Sigmoid colon (tissue), 7 donors: ENCODE data around the gene CGB2. TPM values are rescaled to one million over a fixed set of nuclear protein-coding genes. Genes with fewer than 3 reads are reported as not detected.

Experiments used
- DNase-seq: peaks from one replicate; pipeline ENCODE4 v3.0.0-alpha.2; 2019
- H3K27ac ChIP-seq, 4 donors: fragments of 200-600 bp; sonication (generic); one replicate each; pipeline ENCODE4 v1.5.1; 2016 to 2019; ENCODE audit warnings: mild to moderate bottlenecking in 1 of 4
- H3K27me3 ChIP-seq, 3 donors: fragments of 200-600 bp; sonication (generic); one replicate each; pipeline ENCODE4 v1.5.1; 2019; ENCODE audit warnings: mild to moderate bottlenecking in 1 of 3
- H3K36me3 ChIP-seq, 4 donors: fragments of 200-600 bp; sonication (generic); one replicate each; pipeline ENCODE4 v1.5.1; 2016 to 2019
- H3K4me1 ChIP-seq, 4 donors: fragments of 200-600 bp; sonication (generic); one replicate each; pipeline ENCODE4 v1.5.1; 2017 to 2019
- H3K4me3 ChIP-seq, 4 donors: fragments of 200-600 bp; sonication (generic); one replicate each; pipeline ENCODE4 v1.5.1; 2017 to 2019; ENCODE audit warnings: mild to moderate bottlenecking in 2 of 4, moderate library complexity in 1 of 4
- H3K9me3 ChIP-seq, 4 donors: fragments of 200-600 bp in 3 of 4; sonication (generic) in 3 of 4; one replicate each; pipeline versions ENCODE4 v1.5.1 to v1.6.1; 2013 to 2019
- CTCF ChIP-seq, 4 experiments: fragments of 450-650 bp in 3 of 4; fragments of 200-600 bp in 1 of 4; IDR thresholded peaks; one replicate each; pipeline ENCODE4 v1.5.1; 2016 to 2019; ENCODE audit warnings: antibody characterized with exemption in 4 of 4, mild to moderate bottlenecking in 3 of 4, moderate library complexity in 2 of 4
- EP300 ChIP-seq, 4 donors: sonication (generic); formaldehyde crosslinking; IDR thresholded peaks; one replicate each; pipeline ENCODE4 v1.6.1; 2017; ENCODE audit warnings: antibody characterized with exemption in 4 of 4
- POLR2A ChIP-seq, 2 donors: fragments of 450-650 bp; IDR thresholded peaks; one replicate each; pipeline ENCODE4 v1.6.1; 2016; ENCODE audit warnings: antibody characterized with exemption in 2 of 2, mild to moderate bottlenecking in 2 of 2, moderate library complexity in 2 of 2
- POLR2AphosphoS5 ChIP-seq, 4 donors: sonication (generic); formaldehyde crosslinking; IDR thresholded peaks; one replicate each; pipeline ENCODE4 v1.6.1; 2017; ENCODE audit warnings: antibody characterized with exemption in 4 of 4
- WGBS, 2 donors: extraction: QIAGEN DNeasy Blood & Tissue Kit; methylation state at CpG; one replicate each; pipeline ENCODE4 v1.1.7; 2013; 5-methylcytosine and 5-hydroxymethylcytosine counted together
- intact Hi-C: fragments of 100-400 bp; cut with DNase I; formaldehyde crosslinking; loops from one replicate; pipeline ENCODE4 v1.15.1; 2023
- polyA plus RNA-seq, 3 donors: library from polyadenylated mRNA; stranded (reverse); fragments of 200-250 nt; gene quantifications; one replicate each; pipeline ENCODE4 v1.2.3, GENCODE V29; 2013
- total RNA-seq, 4 donors: library from RNA; depleted of rRNA; stranded (reverse); fragments of >200 nt; gene quantifications; one replicate each; pipeline ENCODE4 v1.1.0, GENCODE V29; 2016
- donor health status: healthy with polysubstance abuse.
- donor health status: Bipolar disorder and iron deficiency.
- donor health status: healthy.

The CGB2 gene
- total and polyA plus RNA-seq, 7 donors: 3.0 TPM; not detected in 6

GRCh38 chr19:48997972-48998371 lies 33.7 kb upstream of the CGB2 start:
- no peaks in the 10 kb centered on the region for H3K27me3 ChIP-seq
- no peak overlapping the region for H3K4me3 ChIP-seq
- no peak overlapping the region for H3K27ac ChIP-seq
- peaks cover 0 to 14% (median 0%) of the 10 kb centered on the region in 4 donors for H3K36me3 ChIP-seq
- no peak for DNase-seq
- no peak for TF ChIP-seq EP300 (IDR thresholded peaks at IDR 0.05)
- TF ChIP-seq CTCF (IDR thresholded peaks at IDR 0.05): peak in 1 of 4 experiments; percentile 10
- 82 to 85% methylated on average over 5 of the region's 5 CpGs for WGBS, 2 donors
- no peaks in the 10 kb centered on the region for H3K9me3 ChIP-seq
- peaks cover 0 to 16% (median 13%) of the 10 kb centered on the region in 4 donors for H3K4me1 ChIP-seq
- intact Hi-C loops: no loop called here

GRCh38 chr19:48999481-49000325 lies 32.0 kb upstream of the CGB2 start:
- 54 to 66% methylated on average over 16 of the region's 16 CpGs for WGBS, 2 donors
- peaks cover 0 to 32% (median 5%) of the 10 kb centered on the region in 4 donors for H3K36me3 ChIP-seq
- H3K4me3 ChIP-seq: no peak overlapping the region
- DNase-seq: no peak
- TF ChIP-seq CTCF (IDR thresholded peaks at IDR 0.05) (peak in 3 of 4 experiments; percentile 33 to 49 (median 34)), EP300 (IDR thresholded peaks at IDR 0.05) (no peak)
- intact Hi-C loops: no loop called here
- H3K9me3 ChIP-seq: no peaks in the 10 kb centered on the region
- no peak overlapping the region for H3K27ac ChIP-seq
- H3K27me3 ChIP-seq: no peaks in the 10 kb centered on the region
- peaks cover 0 to 7% (median 6%) of the 10 kb centered on the region in 4 donors for H3K4me1 ChIP-seq

- Histone ChIP-seq H3K9me3 (no peaks in the 10 kb centered on the region), H3K4me1 (no peaks in the 10 kb centered on the region), H3K36me3 (peaks cover 0 to 68% (median 25%) of the 10 kb centered on the region in 4 donors), H3K4me3 (no peak overlapping the region), H3K27me3 (no peaks in the 10 kb centered on the region), H3K27ac (no peak overlapping the region)
- DNase-seq: no peak
- intact Hi-C loops: no loop called here
- 98 to 99% methylated on average over 15 of the region's 15 CpGs for WGBS, 2 donors
- TF ChIP-seq CTCF (IDR thresholded peaks at IDR 0.05) (no peak), POLR2A (IDR thresholded peaks at IDR 0.05) (no peak), EP300 (IDR thresholded peaks at IDR 0.05) (no peak), POLR2AphosphoS5 (IDR thresholded peaks at IDR 0.05) (no peak)
Observed at GRCh38 chr19:49004133-49004532, 27.6 kb upstream of the CGB2 start.

GRCh38 chr19:49004964-49005614 lies 26.6 kb upstream of the CGB2 start:
- Histone ChIP-seq H3K4me1 (no peaks in the 10 kb centered on the region), H3K27ac (no peak overlapping the region), H3K27me3 (no peaks in the 10 kb centered on the region), H3K36me3 (peaks cover 7 to 78% (median 28%) of the 10 kb centered on the region in 4 donors), H3K4me3 (no peak overlapping the region), H3K9me3 (no peaks in the 10 kb centered on the region)
- intact Hi-C loops: no loop called here
- WGBS, 2 donors: 95 to 96% methylated on average over 7 of the region's 7 CpGs
- DNase-seq: no peak
- TF ChIP-seq POLR2AphosphoS5 (IDR thresholded peaks at IDR 0.05) (no peak), CTCF (IDR thresholded peaks at IDR 0.05) (no peak), POLR2A (IDR thresholded peaks at IDR 0.05) (no peak), EP300 (IDR thresholded peaks at IDR 0.05) (no peak)
